Measurements from ENCODE around the gene CDC42BPB. TPM values are rescaled to one million over a fixed set of nuclear protein-coding genes. Genes with fewer than 3 reads are reported as not detected.

CDC42BPB gene
- total RNA-seq, 4 donors from 2014 or later: 30.0 to 64.3 (median 32.6) TPM

DNA sequence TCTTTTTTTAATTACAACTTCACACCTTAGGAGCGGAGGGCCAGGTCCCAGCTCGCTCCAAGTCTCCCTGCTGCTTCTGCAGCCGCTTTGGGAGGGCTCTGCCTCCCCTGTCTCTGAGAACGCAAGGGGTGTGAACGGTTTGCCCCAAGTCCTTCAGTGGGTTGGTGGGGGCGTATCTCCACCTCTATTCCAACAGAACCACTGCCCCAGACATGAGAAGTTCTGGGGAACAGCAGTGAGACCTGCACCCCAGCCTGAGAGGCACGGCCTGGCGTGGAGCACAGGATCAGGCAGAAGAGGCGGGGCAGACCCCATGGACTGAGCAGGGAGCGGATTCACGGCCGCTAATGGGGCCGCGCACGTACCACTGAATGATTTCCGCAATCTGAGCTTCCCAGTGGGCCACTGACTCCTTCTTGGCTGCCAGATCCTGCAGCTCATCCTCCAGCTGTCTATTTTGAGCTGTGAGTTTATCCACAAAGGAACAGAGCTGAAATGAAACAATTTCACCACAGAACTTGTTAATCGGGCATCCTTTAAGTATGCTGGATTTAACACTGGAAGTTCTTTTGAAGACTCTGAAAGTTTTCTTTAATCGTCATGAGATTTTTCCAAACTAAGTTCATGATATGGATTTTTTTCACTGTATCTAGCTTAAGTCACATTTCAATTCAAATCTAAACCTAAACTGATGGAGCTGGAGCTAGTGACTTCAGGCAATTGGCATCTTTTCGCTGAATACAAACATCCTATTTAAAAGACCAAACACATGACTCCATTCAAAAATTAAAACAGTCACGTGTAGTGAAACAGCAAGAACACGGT lies 90.5 kb downstream of the CDC42BPB start:
- TF ChIP-seq POLR2A (IDR thresholded peaks at IDR 0.05): no peak
- no peak overlapping the region for H3K4me3 ChIP-seq
- peaks cover 0 to 87% of the 10 kb centered on the region in 2 donors for H3K36me3 ChIP-seq
- ATAC-seq (peak; percentile 31 to 79), DNase-seq (peak in 1 of 2 donors; percentile 39)
- H3K9me3 ChIP-seq: no peaks in the 10 kb centered on the region
- peak overlapping the region; percentile 55 to 69 (median 62) for H3K27ac ChIP-seq
- intact Hi-C loops (cut with DNase I; ENCODE audit: low total_unique reads): no loop called here
- no peaks in the 10 kb centered on the region for H3K27me3 ChIP-seq
- in situ Hi-C loops (cut with MboI; ENCODE audit: low sequenced_read_pairs in 4 of 4): no loop called here
- H3K4me1 ChIP-seq: peaks cover 15 to 22% of the 10 kb centered on the region in 2 donors

DNA sequence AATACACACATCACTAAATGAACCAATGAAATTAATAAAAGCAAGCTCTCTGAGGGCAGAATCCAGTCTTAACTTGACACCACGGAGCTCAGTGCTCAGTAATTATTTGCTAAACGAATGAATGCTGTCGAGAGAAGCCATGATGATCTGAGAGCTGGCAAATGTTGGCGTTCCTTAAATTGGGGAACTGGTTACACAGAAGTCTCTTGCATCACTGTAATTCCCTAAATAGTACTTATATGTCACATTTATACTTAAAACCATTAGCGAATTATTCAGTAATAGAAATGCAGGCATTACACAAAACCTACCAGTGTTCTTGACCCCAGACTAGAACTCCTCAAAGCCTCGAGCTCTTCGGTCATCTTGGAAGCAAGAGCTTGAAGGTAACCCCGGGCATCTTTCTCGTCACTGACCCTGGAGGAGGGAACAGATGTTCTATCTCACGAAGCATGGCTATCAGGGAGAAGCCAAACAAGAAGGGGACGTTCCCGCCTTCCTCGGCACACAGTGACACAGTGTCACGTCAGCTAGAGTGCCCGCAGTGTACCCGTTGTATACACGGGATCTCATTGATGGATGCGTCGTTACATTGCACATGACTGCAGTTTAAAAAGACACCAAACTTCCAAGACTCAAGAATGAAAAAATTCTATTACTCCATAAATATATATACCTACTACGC lies 91.2 kb downstream of the CDC42BPB start:
- TF ChIP-seq POLR2A (IDR thresholded peaks at IDR 0.05): no peak
- TF ChIP-seq, protein P1, sequence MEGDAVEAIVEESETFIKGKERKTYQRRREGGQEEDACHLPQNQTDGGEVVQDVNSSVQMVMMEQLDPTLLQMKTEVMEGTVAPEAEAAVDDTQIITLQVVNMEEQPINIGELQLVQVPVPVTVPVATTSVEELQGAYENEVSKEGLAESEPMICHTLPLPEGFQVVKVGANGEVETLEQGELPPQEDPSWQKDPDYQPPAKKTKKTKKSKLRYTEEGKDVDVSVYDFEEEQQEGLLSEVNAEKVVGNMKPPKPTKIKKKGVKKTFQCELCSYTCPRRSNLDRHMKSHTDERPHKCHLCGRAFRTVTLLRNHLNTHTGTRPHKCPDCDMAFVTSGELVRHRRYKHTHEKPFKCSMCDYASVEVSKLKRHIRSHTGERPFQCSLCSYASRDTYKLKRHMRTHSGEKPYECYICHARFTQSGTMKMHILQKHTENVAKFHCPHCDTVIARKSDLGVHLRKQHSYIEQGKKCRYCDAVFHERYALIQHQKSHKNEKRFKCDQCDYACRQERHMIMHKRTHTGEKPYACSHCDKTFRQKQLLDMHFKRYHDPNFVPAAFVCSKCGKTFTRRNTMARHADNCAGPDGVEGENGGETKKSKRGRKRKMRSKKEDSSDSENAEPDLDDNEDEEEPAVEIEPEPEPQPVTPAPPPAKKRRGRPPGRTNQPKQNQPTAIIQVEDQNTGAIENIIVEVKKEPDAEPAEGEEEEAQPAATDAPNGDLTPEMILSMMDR (IDR thresholded peaks at IDR 0.05 in 4 of 5, conservative IDR thresholded peaks at IDR 0.05 in 1 of 5): no peak

DNA sequence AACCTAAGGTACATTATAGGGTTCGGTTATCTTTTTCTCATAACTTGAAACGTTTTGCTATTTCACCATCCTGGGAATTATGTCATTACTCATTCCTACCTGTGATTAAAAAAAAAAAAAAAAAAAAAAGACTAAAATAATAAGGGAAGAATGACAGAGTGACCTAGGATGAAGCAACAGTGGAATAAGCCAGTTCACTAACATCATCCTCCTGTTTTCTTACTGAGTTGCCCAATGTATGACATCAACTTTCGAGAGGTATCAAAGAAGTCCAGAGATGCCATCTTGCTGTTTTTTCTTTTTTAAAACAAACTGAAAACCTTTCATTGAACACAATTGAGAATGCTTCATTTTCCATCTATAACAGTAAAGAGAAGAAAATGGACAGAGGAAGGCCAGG lies 92.1 kb downstream of the CDC42BPB start:
- no peak for DNase-seq
- H3K27ac ChIP-seq: no peak overlapping the region
- no peaks in the 10 kb centered on the region for H3K27me3 ChIP-seq
- H3K36me3 ChIP-seq: peaks cover 0 to 87% of the 10 kb centered on the region in 2 donors
- TF ChIP-seq, protein P1 (IDR thresholded peaks at IDR 0.05 in 4 of 5, conservative IDR thresholded peaks at IDR 0.05 in 1 of 5): no peak
- no peak for TF ChIP-seq POLR2A (IDR thresholded peaks at IDR 0.05)
- intact Hi-C loops (cut with DNase I; ENCODE audit: low total_unique reads): no loop called here
- no peak for ATAC-seq
- no peaks in the 10 kb centered on the region for H3K9me3 ChIP-seq
- H3K4me1 ChIP-seq: peaks cover 15 to 22% of the 10 kb centered on the region in 2 donors
- in situ Hi-C loops (cut with MboI; ENCODE audit: low sequenced_read_pairs in 4 of 4): no loop called here
- no peak overlapping the region for H3K4me3 ChIP-seq

More for the DNA sequence above, 91.2 kb downstream of the CDC42BPB start:
- Histone ChIP-seq H3K36me3 (peaks cover 0 to 87% of the 10 kb centered on the region in 2 donors), H3K4me1 (peaks cover 15 to 22% of the 10 kb centered on the region in 2 donors), H3K4me3 (no peak overlapping the region), H3K9me3 (no peaks in the 10 kb centered on the region), H3K27ac (peak overlapping the region in 1 of 4 donors; percentile 55), H3K27me3 (no peaks in the 10 kb centered on the region)
- intact Hi-C loops (cut with DNase I; ENCODE audit: low total_unique reads) (no loop called here), in situ Hi-C loops (cut with MboI; ENCODE audit: low sequenced_read_pairs in 4 of 4) (no loop called here)
- ATAC-seq: no peak
- DNase-seq: no peak

DNA sequence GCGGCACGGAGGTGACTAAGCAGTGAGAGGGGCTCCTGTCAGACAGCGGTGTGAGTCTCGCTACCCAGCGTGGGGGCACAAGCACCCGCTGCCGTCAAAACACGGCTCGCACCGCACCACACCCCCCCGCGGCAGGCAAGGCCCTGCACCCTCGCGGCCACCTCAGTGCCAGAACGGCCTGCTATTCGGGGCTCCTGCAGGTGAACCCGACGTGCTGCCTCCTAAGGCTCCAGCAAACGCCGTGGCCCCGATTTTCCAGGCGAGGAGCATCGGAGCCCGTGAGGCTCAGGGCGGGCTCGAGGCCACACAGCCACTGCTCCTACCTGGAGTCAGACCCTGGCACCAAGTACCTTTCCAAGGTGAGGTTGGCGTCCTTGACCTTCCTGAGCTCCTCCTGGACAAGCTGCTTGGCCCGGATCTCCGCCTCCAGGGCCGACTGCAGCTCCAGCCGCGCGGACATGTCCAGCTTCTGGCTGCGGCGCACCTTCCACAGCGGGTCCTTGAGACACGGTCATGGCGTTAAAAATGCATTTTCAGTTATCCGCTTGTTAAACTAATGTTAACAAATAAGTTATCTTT lies 93.1 kb downstream of the CDC42BPB start:
- Histone ChIP-seq H3K4me3 (no peak overlapping the region), H3K4me1 (peaks cover 10 to 17% of the 10 kb centered on the region in 2 donors), H3K27me3 (no peaks in the 10 kb centered on the region), H3K36me3 (peaks cover 0 to 87% of the 10 kb centered on the region in 2 donors), H3K27ac (no peak overlapping the region), H3K9me3 (no peaks in the 10 kb centered on the region)
- no peak for TF ChIP-seq POLR2A (IDR thresholded peaks at IDR 0.05)
- TF ChIP-seq, protein P1 (IDR thresholded peaks at IDR 0.05 in 4 of 5, conservative IDR thresholded peaks at IDR 0.05 in 1 of 5): no peak
- ATAC-seq (no peak), DNase-seq (no peak)
- intact Hi-C loops (cut with DNase I; ENCODE audit: low total_unique reads): no loop called here
- in situ Hi-C loops (cut with MboI; ENCODE audit: low sequenced_read_pairs in 4 of 4): no loop called here

Data from gastrocnemius medialis (tissue), 4 donors.